Nephron (organoid): ENCODE measurements around the gene CHAMP1.

ENCODE experiments used
- H3K27ac Mint-ChIP-seq, 3 experiments: 2 replicates each; pipeline ENCODE4 v1.8.0; 2020; ENCODE audit warnings: mixed read lengths in 3 of 3, mild to moderate bottlenecking in 2 of 3, moderate library complexity in 1 of 3
- H3K27me3 Mint-ChIP-seq: 2 replicates; pipeline ENCODE4 v1.8.0; 2021; ENCODE audit warnings: low read depth, mild to moderate bottlenecking, moderate library complexity, mixed read lengths
- H3K36me3 Mint-ChIP-seq: 2 replicates; pipeline ENCODE4 v1.8.0; 2020; ENCODE audit warnings: low read depth, mixed read lengths
- H3K4me1 Mint-ChIP-seq: 2 replicates; pipeline ENCODE4 v1.8.0; 2020; ENCODE audit warnings: mixed read lengths
- H3K4me3 Mint-ChIP-seq, 3 experiments: 2 replicates each; pipeline ENCODE4 v1.8.0; 2020; ENCODE audit warnings: mild to moderate bottlenecking in 3 of 3, mixed read lengths in 3 of 3, moderate library complexity in 2 of 3
- H3K9me3 Mint-ChIP-seq: 2 replicates; pipeline ENCODE4 v1.8.0; 2020; ENCODE audit warnings: mixed read lengths
- CTCF ChIP-seq, 3 experiments: fragments of 200-600 bp; sonication (generic); IDR thresholded peaks; one replicate each; pipeline ENCODE4 v1.5.0; 2021; ENCODE audit warnings: antibody characterized with exemption in 3 of 3; ENCODE audit not compliant: unreplicated experiment in 3 of 3

CHAMP1 gene

GRCh38 chr13:114313061-114313860, 1.0 kb upstream of the CHAMP1 start:
- H3K36me3 Mint-ChIP-seq = peaks cover 4% of the 10 kb centered on the region
- peaks cover 23% of the 10 kb centered on the region for H3K4me1 Mint-ChIP-seq
- H3K9me3 Mint-ChIP-seq = no peaks in the 10 kb centered on the region
- no peaks in the 10 kb centered on the region for H3K27me3 Mint-ChIP-seq
- no peak for TF ChIP-seq CTCF (IDR thresholded peaks at IDR 0.05; ENCODE audit: unreplicated experiment in 3 of 3)
- peak overlapping the region; percentile 87 to 98 (median 96) for H3K27ac Mint-ChIP-seq
- H3K4me3 Mint-ChIP-seq = peak overlapping the region; percentile 83 to 92 (median 89)

GRCh38 chr13:114315074-114315785, 927 bp downstream of the CHAMP1 start:
- Mint-ChIP-seq H3K36me3 (peaks cover 15% of the 10 kb centered on the region), H3K9me3 (no peaks in the 10 kb centered on the region), H3K27me3 (no peaks in the 10 kb centered on the region), H3K27ac (peak overlapping the region; percentile 73 to 89 (median 84)), H3K4me3 (peak overlapping the region; percentile 85 to 88 (median 87)), H3K4me1 (peaks cover 37% of the 10 kb centered on the region)
- TF ChIP-seq CTCF (IDR thresholded peaks at IDR 0.05; ENCODE audit: unreplicated experiment in 3 of 3) = no peak

- Mint-ChIP-seq H3K9me3 (no peaks in the 10 kb centered on the region), H3K27me3 (no peaks in the 10 kb centered on the region), H3K4me3 (peak overlapping the region in 2 of 3 experiments; percentile 16 to 24), H3K4me1 (peaks cover 29% of the 10 kb centered on the region), H3K36me3 (peaks cover 44% of the 10 kb centered on the region), H3K27ac (no peak overlapping the region)
- TF ChIP-seq CTCF (IDR thresholded peaks at IDR 0.05; ENCODE audit: unreplicated experiment in 3 of 3) = no peak
Observed at GRCh38 chr13:114318624-114319023, 4.3 kb downstream of the CHAMP1 start.

GRCh38 chr13:114319441-114319913, 5.2 kb downstream of the CHAMP1 start:
- H3K27ac Mint-ChIP-seq = peak overlapping the region in 1 of 3 experiments; percentile 30

GRCh38 chr13:114320065-114320464, 5.8 kb downstream of the CHAMP1 start:
- Mint-ChIP-seq H3K36me3 (peaks cover 59% of the 10 kb centered on the region), H3K4me3 (no peak overlapping the region), H3K27me3 (no peaks in the 10 kb centered on the region), H3K9me3 (no peaks in the 10 kb centered on the region), H3K27ac (peak overlapping the region in 1 of 3 experiments; percentile 30), H3K4me1 (peaks cover 21% of the 10 kb centered on the region)
- TF ChIP-seq CTCF (IDR thresholded peaks at IDR 0.05; ENCODE audit: unreplicated experiment in 3 of 3) = no peak

More at GRCh38 chr13:114319441-114319913, 5.2 kb downstream of the CHAMP1 start:
- H3K4me3 Mint-ChIP-seq = no peak overlapping the region
- H3K9me3 Mint-ChIP-seq = no peaks in the 10 kb centered on the region
- H3K4me1 Mint-ChIP-seq = peaks cover 25% of the 10 kb centered on the region
- H3K36me3 Mint-ChIP-seq = peaks cover 53% of the 10 kb centered on the region
- no peak for TF ChIP-seq CTCF (IDR thresholded peaks at IDR 0.05; ENCODE audit: unreplicated experiment in 3 of 3)
- H3K27me3 Mint-ChIP-seq = no peaks in the 10 kb centered on the region
